CD4-positive, alpha-beta memory T cell (primary cell): ENCODE results near the gene SLC51B. TPM values are rescaled to one million over a fixed set of nuclear protein-coding genes. Genes with fewer than 3 reads are reported as not detected.
"Not testable (repeated sequence)": the region's sequence is repeated elsewhere in the genome, so short reads cannot be mapped to it uniquely, and the experiment has no call there.

Experiments
- CTCF ChIA-PET: fragments of 350-600 bp; sonication (Branson Sonifier 250); formaldehyde crosslinking; loops from one replicate; lab custom pipeline; 2021; ENCODE audit warnings: inconsistent platforms; ENCODE audit not compliant: partially characterized antibody; lab: Charles Lee
- POLR2A ChIA-PET: fragments of 350-600 bp; sonication (Branson Sonifier 250); formaldehyde crosslinking; loops from one replicate; lab custom pipeline; 2021; ENCODE audit not compliant: partially characterized antibody; lab: Charles Lee
- DNase-seq, 5 donors: peaks; one replicate each; pipeline versions ENCODE4 v3.0.0 to v3.0.0-alpha.2; 2020 to 2022; ENCODE audit warnings: mixed read lengths in 1 of 5
- H3K27ac ChIP-seq: one replicate; pipeline ENCODE4 v1.7.0; 2013; ENCODE audit warnings: low read depth, low read length
- H3K27me3 ChIP-seq: 2 replicates; pipeline ENCODE4 v1.7.0; 2013; ENCODE audit warnings: mild to moderate bottlenecking, low read length, moderate library complexity; ENCODE audit not compliant: insufficient read depth
- H3K36me3 ChIP-seq: 2 replicates; pipeline ENCODE4 v1.7.0; 2013; ENCODE audit warnings: mild to moderate bottlenecking, low read length, moderate library complexity; ENCODE audit not compliant: insufficient read depth
- H3K4me1 ChIP-seq: 2 replicates; pipeline ENCODE4 v1.7.0; 2013; ENCODE audit warnings: mild to moderate bottlenecking, low read length, moderate library complexity; ENCODE audit not compliant: insufficient read depth
- H3K4me3 ChIP-seq, 2 donors: one replicate each; pipeline ENCODE4 v1.7.0; 2013; ENCODE audit warnings: low read length in 2 of 2, mild to moderate bottlenecking in 1 of 2
- H3K9me3 ChIP-seq, 2 donors: one replicate each; pipeline ENCODE4 v1.7.0; 2013; ENCODE audit warnings: low read length in 2 of 2, control low read depth in 1 of 2; ENCODE audit not compliant: control insufficient read depth in 1 of 2
- H3K27ac Mint-ChIP-seq, 7 donors: one replicate each; pipeline ENCODE4 v1.8.0; 2020 to 2021; ENCODE audit warnings: mixed read lengths in 7 of 7, mild to moderate bottlenecking in 6 of 7, inconsistent platforms in 3 of 7, moderate library complexity in 3 of 7
- H3K27me3 Mint-ChIP-seq, 2 donors: one replicate each; pipeline ENCODE4 v1.8.0; 2020 to 2021; ENCODE audit warnings: mixed read lengths in 2 of 2
- H3K36me3 Mint-ChIP-seq, 2 donors: one replicate each; pipeline ENCODE4 v1.8.0; 2020 to 2021; ENCODE audit warnings: mixed read lengths in 2 of 2, inconsistent platforms in 1 of 2, mild to moderate bottlenecking in 1 of 2
- H3K4me1 Mint-ChIP-seq, 4 donors: one replicate each; pipeline ENCODE4 v1.8.0; 2020 to 2021; ENCODE audit warnings: mixed read lengths in 4 of 4, mild to moderate bottlenecking in 1 of 4
- H3K4me3 Mint-ChIP-seq, 8 donors: one replicate each; pipeline ENCODE4 v1.8.0; 2020 to 2021; ENCODE audit warnings: mixed read lengths in 8 of 8, mild to moderate bottlenecking in 7 of 8, moderate library complexity in 6 of 8, inconsistent platforms in 3 of 8
- H3K9me3 Mint-ChIP-seq, 8 donors: one replicate each; pipeline ENCODE4 v1.8.0; 2020 to 2021; ENCODE audit warnings: mixed read lengths in 8 of 8, mild to moderate bottlenecking in 5 of 8, inconsistent platforms in 3 of 8, moderate library complexity in 1 of 8
- intact Hi-C: fragments of 100-400 bp; cut with micrococcal nuclease; formaldehyde crosslinking; loops from one replicate; pipeline ENCODE4 v1.15.1; 2023
- polyA plus RNA-seq, 2 donors: library from polyadenylated mRNA; unstranded; fragments of 300-500 nt; fragmentation: Illumina TruSeq; gene quantifications; one replicate each; pipeline ENCODE4 v1.2.3, GENCODE V29; 2021
- total RNA-seq, 2 experiments: library from RNA; stranded (reverse); gene quantifications; one replicate each; pipeline ENCODE4 v1.2.3, GENCODE V29; 2021

Gene SLC51B
- total and polyA plus RNA-seq, 4 experiments from 2014 or later: not detected

- Histone ChIP-seq H3K36me3 (no peaks in the 10 kb centered on the region), H3K27ac (no peak overlapping the region), H3K4me1 (no peaks in the 10 kb centered on the region), H3K4me3 (no peak overlapping the region), H3K9me3 (no peaks in the 10 kb centered on the region), H3K27me3 (peaks cover 9% of the 10 kb centered on the region)
- intact Hi-C loops: no loop called here
- Mint-ChIP-seq H3K36me3 (no peaks in the 10 kb centered on the region), H3K27me3 (peaks cover 21 to 27% of the 10 kb centered on the region in 2 donors), H3K27ac (no peak overlapping the region), H3K4me1 (peaks cover 0 to 10% (median 4%) of the 10 kb centered on the region in 4 donors), H3K4me3 (no peak overlapping the region), H3K9me3 (no peaks in the 10 kb centered on the region)
- ChIA-PET CTCF (interaction anchor here (0.7 to 1.5 kb wide), 5 partner anchors 11 to 343 kb away, joined by 3 to 5 read pairs (median 3); no protein-coding TSS in a partner anchor), POLR2A (no interaction called here)
- DNase-seq: no peak
Observed at GRCh38 chr15:65069779-65070546, 24.8 kb downstream of the SLC51B start.

DNA sequence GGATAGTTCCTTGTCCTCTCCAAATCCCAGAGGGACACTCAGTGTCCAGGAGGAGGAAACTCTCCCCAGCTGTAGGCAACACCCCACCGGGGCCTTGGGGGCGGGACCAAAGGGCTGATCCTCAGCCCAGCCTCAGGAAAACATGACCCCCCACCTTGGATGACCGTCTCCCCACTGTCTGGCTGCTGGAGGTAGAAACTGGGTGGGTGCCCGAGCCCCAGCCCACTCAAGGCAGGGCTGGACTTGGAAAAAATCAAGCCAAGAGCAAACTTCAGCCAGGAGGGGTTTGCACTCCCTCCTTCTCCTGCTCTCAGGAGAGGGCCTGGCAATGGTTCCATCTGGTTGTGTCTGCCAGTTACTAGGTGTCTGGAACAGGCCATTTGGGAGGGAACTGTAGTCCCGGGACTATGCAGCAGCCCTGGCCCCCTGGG is 26.2 kb downstream of the SLC51B start:
- Mint-ChIP-seq H3K27me3 (peaks cover 12 to 26% of the 10 kb centered on the region in 2 donors), H3K4me1 (peaks cover 0 to 10% (median 4%) of the 10 kb centered on the region in 4 donors), H3K9me3 (no peaks in the 10 kb centered on the region), H3K4me3 (no peak overlapping the region), H3K27ac (no peak overlapping the region), H3K36me3 (no peaks in the 10 kb centered on the region)
- H3K4me3 ChIP-seq: no peak overlapping the region
- H3K9me3 ChIP-seq: no peaks in the 10 kb centered on the region
- intact Hi-C loops: no loop called here
- ChIA-PET CTCF (no interaction called here), POLR2A (no interaction called here)
- no peaks in the 10 kb centered on the region for H3K4me1 ChIP-seq
- DNase-seq: no peak
- H3K27me3 ChIP-seq: no peaks in the 10 kb centered on the region
- H3K27ac ChIP-seq: no peak overlapping the region
- no peaks in the 10 kb centered on the region for H3K36me3 ChIP-seq

- POLR2A ChIA-PET: no interaction called here
- intact Hi-C loops: no loop called here
- H3K9me3 Mint-ChIP-seq: no peaks in the 10 kb centered on the region
- no peak overlapping the region for H3K4me3 ChIP-seq
- peaks cover 6 to 23% of the 10 kb centered on the region in 2 donors for H3K27me3 Mint-ChIP-seq
- no peaks in the 10 kb centered on the region for H3K36me3 Mint-ChIP-seq
- CTCF ChIA-PET: interaction anchor here (1.1 to 1.3 kb wide), 2 partner anchors 8 to 24 kb away, joined by 3 read pairs; no protein-coding TSS in a partner anchor
- no peak overlapping the region for H3K4me3 Mint-ChIP-seq
- H3K4me1 ChIP-seq: no peaks in the 10 kb centered on the region
- no peak for DNase-seq
- H3K27me3 ChIP-seq: no peaks in the 10 kb centered on the region
- H3K27ac ChIP-seq: no peak overlapping the region
- no peaks in the 10 kb centered on the region for H3K9me3 ChIP-seq
- H3K27ac Mint-ChIP-seq: no peak overlapping the region
- no peaks in the 10 kb centered on the region for H3K36me3 ChIP-seq
- H3K4me1 Mint-ChIP-seq: peaks cover 0 to 9% (median 5%) of the 10 kb centered on the region in 4 donors
Observed at GRCh38 chr15:65072027-65072426, 26.8 kb downstream of the SLC51B start.

- H3K4me1 Mint-ChIP-seq: peaks cover under 1 to 5% (median 2%) of the 10 kb centered on the region in 4 donors
- H3K4me3 ChIP-seq: no peak overlapping the region
- ChIA-PET CTCF (interaction anchor here (1.1 to 1.3 kb wide), 2 partner anchors 9 to 24 kb away, joined by 3 read pairs; no protein-coding TSS in a partner anchor), POLR2A (no interaction called here)
- H3K27me3 Mint-ChIP-seq: peaks cover 2 to 20% of the 10 kb centered on the region in 2 donors
- DNase-seq: no peak
- H3K27me3 ChIP-seq: no peaks in the 10 kb centered on the region
- H3K9me3 ChIP-seq: no peaks in the 10 kb centered on the region
- H3K9me3 Mint-ChIP-seq: no peaks in the 10 kb centered on the region
- H3K4me3 Mint-ChIP-seq: no peak overlapping the region
- H3K27ac ChIP-seq: no peak overlapping the region
- intact Hi-C loops: no loop called here
- no peak overlapping the region for H3K27ac Mint-ChIP-seq
- H3K36me3 ChIP-seq: no peaks in the 10 kb centered on the region
- H3K4me1 ChIP-seq: no peaks in the 10 kb centered on the region
- no peaks in the 10 kb centered on the region for H3K36me3 Mint-ChIP-seq
Observed at GRCh38 chr15:65072617-65073016, 27.4 kb downstream of the SLC51B start.

DNA sequence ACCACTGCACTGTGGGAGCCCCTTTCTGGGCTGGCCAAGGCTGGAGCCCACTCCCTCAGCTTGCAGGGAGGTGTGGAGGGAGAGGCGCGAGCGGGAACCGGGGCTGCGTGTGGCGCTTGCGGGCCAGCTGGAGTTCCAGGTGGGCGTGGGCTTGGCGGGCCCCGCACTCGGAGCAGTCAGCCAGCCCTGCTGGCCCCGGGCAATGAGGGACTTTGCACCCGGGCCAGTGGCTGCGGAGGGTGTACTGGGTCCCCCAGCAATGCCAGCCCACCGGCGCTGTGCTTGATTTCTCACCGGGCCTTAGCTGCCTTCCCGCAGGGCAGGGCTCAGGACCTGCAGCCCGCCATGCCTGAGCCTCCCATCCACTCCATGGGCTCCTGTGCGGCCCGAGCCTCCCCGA is 29.8 kb downstream of the SLC51B start:
- H3K36me3 Mint-ChIP-seq, H3K27ac ChIP-seq, H3K4me1 Mint-ChIP-seq, POLR2A ChIA-PET, H3K4me1 ChIP-seq, intact Hi-C loops, H3K4me3 ChIP-seq, H3K36me3 ChIP-seq, H3K9me3 ChIP-seq, H3K27me3 ChIP-seq, H3K27ac Mint-ChIP-seq, DNase-seq, H3K9me3 Mint-ChIP-seq, H3K4me3 Mint-ChIP-seq: not testable (repeated sequence)
- CTCF ChIA-PET: interaction anchor here (1.0 to 1.7 kb wide), 2 partner anchors 41 to 343 kb away, joined by 3 read pairs; no protein-coding TSS in a partner anchor
- H3K27me3 Mint-ChIP-seq: peaks cover 7 to 24% of the 10 kb centered on the region in 2 donors

DNA sequence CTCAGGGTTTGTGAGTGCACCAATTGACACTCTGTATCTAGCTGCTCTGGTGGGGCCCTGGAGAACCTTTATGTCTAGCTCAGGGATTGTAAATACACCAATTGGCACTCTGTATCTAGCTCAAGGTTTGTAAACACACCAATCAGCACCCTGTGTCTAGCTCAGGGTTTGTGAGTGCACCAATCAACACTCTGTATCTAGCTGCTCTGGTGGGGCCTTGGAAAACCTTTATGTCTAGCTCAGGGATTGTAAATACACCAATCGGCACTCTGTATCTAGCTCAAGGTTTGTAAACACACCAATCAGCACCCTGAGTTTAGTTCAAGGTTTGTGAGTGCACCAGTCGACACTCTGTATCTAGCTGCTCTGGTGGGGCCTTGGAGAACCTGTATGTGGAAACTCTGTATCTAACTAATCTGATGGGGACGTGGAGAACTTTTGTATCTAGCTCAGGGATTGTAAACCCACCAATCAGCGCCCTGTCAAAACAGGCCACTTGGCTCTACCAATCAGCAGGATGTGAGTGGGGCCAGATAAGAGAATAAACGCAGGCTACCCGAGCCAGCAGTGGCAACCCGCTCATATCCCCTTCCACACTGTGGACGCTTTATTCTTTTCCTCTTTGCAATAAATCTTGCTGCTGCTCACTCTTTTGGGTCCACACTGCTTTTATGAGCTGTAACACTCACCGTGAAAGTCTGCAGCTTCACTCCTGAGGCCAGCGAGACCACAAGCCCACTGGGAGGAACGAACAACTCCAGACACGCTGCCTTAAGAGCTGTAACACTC is 30.6 kb downstream of the SLC51B start:
- H3K27ac ChIP-seq, H3K4me1 ChIP-seq, H3K4me3 Mint-ChIP-seq, H3K9me3 ChIP-seq, POLR2A ChIA-PET, H3K27ac Mint-ChIP-seq, H3K36me3 Mint-ChIP-seq, H3K9me3 Mint-ChIP-seq, H3K36me3 ChIP-seq, H3K4me3 ChIP-seq, intact Hi-C loops, DNase-seq, H3K27me3 ChIP-seq, H3K4me1 Mint-ChIP-seq: not testable (repeated sequence)
- H3K27me3 Mint-ChIP-seq: peaks cover 9 to 24% of the 10 kb centered on the region in 2 donors
- CTCF ChIA-PET: interaction anchor here (1.1 to 4.0 kb wide), 4 partner anchors 11 to 344 kb away, joined by 3 to 24 read pairs (median 3); no protein-coding TSS in a partner anchor
